Prostate gland (tissue), 2 donors: ENCODE data around the gene ZNF469. TPM values are rescaled to one million over a fixed set of nuclear protein-coding genes. Genes with fewer than 3 reads are reported as not detected.

Experiments
- DNase-seq: peaks from one replicate; pipeline ENCODE4 v3.0.0-alpha.2; 2019; ENCODE audit warnings: low spot score
- H3K27ac ChIP-seq, 2 donors: fragments of 200-600 bp; sonication (generic); 2 replicates each; pipeline ENCODE4 v1.5.1; 2017 to 2019
- H3K27me3 ChIP-seq: fragments of 200-600 bp; sonication (generic); replicated peaks from 2 replicates; pipeline ENCODE4 v1.5.1; 2019; ENCODE audit not compliant: insufficient read depth
- H3K36me3 ChIP-seq, 2 donors: fragments of 200-600 bp; sonication (generic); 1 replicate in 1 of 2; 2 replicates in 1 of 2; pipeline versions ENCODE4 v1.5.1 to v1.8.1; 2017 to 2019
- H3K4me1 ChIP-seq: fragments of 200-600 bp; sonication (generic); replicated peaks from 2 replicates; pipeline ENCODE4 v1.5.1; 2019
- H3K4me3 ChIP-seq, 2 donors: fragments of 200-600 bp; sonication (generic); 2 replicates each; pipeline ENCODE4 v1.5.1; 2017 to 2019
- H3K9me3 ChIP-seq: fragments of 200-600 bp; sonication (generic); 2 replicates; pipeline ENCODE4 v1.5.1; 2017
- POLR2A ChIP-seq: fragments of 450-650 bp; IDR thresholded peaks from one replicate; pipeline ENCODE4 v1.6.1; 2016; ENCODE audit warnings: antibody characterized with exemption, mild to moderate bottlenecking
- POLR2AphosphoS5 ChIP-seq: sonication (generic); formaldehyde crosslinking; IDR thresholded peaks from one replicate; pipeline ENCODE4 v1.6.1; 2017; ENCODE audit warnings: antibody characterized with exemption
- WGBS: methylation state at CpG from one replicate; pipeline ENCODE4 v1.1.5; 2018; 5-methylcytosine and 5-hydroxymethylcytosine counted together
- intact Hi-C: fragments of 100-400 bp; cut with DNase I; formaldehyde crosslinking; loops from one replicate; pipeline ENCODE4 v1.14.2; 2022
- total RNA-seq, 2 donors: library from RNA; depleted of rRNA; stranded (reverse); fragments of >200 nt; gene quantifications; one replicate each; pipeline ENCODE4 v1.1.0, GENCODE V29; 2016
- TF ChIP-seq, protein P1 (sequence below), 4 experiments: fragments of 200-600 bp in 2 of 4; fragments of 450-650 bp in 2 of 4; sonication (generic) in 2 of 4; IDR thresholded peaks; 1 replicate in 3 of 4; 2 replicates in 1 of 4; pipeline ENCODE4 v1.5.1; 2016 to 2019; ENCODE audit warnings: antibody characterized with exemption in 4 of 4, mild to moderate bottlenecking in 2 of 4, moderate library complexity in 2 of 4

The ZNF469 gene
- total RNA-seq, 2 donors from 2014 or later: 3.6 to 4.4 TPM

DNA sequence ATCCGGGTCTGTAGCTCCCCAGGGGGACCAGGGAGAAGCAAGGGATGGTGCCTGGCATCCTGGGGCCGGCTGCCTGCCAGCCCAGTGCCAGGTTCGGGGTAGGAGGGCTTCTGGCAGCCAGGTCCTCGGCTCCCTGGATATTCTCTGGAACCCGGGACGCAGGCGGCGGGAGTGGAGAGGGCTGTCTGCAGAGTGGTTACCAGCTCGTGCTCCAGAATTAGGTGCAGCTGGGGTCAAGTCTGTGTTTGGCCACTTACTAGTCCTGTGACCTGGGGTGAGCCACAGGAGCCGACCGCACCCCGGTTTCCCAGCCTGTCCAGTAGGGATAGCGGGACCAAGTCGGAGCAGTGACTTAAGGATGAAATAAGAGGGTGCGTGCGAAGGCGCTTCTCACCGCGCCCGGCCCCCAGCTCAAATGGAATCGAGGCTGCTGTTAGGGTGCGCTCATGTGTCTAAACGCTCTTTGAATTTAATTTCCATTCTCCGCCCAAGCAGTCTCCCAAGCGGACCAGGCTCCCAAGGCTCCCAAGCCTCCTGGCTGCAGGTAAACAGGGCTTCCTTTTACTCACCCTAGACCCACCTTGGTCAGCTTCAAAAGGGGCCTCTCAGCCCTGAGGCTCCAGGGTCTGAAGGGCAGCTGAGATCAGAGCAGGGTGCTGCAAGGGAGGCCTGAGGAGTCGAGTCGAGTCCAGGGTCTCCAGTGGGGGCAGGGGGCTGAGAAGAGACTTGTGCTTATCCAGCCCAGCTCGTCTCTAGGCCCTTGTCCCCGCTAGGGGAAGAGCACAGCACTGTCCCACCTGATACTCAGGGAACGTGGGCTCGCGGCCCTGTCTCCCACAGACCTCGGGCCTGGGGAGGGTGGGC lies 28.3 kb upstream of the ZNF469 start:
- WGBS: 93% methylated on average over 31 of the region's 33 CpGs
- Histone ChIP-seq H3K4me3 (no peak overlapping the region), H3K9me3 (no peaks in the 10 kb centered on the region), H3K27ac (no peak overlapping the region), H3K27me3 (no peaks in the 10 kb centered on the region), H3K4me1 (no peaks in the 10 kb centered on the region), H3K36me3 (no peaks in the 10 kb centered on the region)
- DNase-seq: no peak
- TF ChIP-seq POLR2AphosphoS5 (no peak), POLR2A (no peak)
- TF ChIP-seq, protein P1, sequence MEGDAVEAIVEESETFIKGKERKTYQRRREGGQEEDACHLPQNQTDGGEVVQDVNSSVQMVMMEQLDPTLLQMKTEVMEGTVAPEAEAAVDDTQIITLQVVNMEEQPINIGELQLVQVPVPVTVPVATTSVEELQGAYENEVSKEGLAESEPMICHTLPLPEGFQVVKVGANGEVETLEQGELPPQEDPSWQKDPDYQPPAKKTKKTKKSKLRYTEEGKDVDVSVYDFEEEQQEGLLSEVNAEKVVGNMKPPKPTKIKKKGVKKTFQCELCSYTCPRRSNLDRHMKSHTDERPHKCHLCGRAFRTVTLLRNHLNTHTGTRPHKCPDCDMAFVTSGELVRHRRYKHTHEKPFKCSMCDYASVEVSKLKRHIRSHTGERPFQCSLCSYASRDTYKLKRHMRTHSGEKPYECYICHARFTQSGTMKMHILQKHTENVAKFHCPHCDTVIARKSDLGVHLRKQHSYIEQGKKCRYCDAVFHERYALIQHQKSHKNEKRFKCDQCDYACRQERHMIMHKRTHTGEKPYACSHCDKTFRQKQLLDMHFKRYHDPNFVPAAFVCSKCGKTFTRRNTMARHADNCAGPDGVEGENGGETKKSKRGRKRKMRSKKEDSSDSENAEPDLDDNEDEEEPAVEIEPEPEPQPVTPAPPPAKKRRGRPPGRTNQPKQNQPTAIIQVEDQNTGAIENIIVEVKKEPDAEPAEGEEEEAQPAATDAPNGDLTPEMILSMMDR (IDR thresholded peaks at IDR 0.05): no peak
- intact Hi-C loops: no loop called here

GRCh38 chr16:88355093-88355388 lies 27.7 kb upstream of the ZNF469 start:
- 81% methylated on average over 6 of the region's 6 CpGs for WGBS
- H3K9me3 ChIP-seq: no peaks in the 10 kb centered on the region
- H3K4me3 ChIP-seq: no peak overlapping the region
- H3K4me1 ChIP-seq: no peaks in the 10 kb centered on the region
- no peak for DNase-seq
- no peak overlapping the region for H3K27ac ChIP-seq
- intact Hi-C loops: no loop called here
- no peaks in the 10 kb centered on the region for H3K27me3 ChIP-seq
- TF ChIP-seq, protein P1 (IDR thresholded peaks at IDR 0.05): no peak
- TF ChIP-seq POLR2A (no peak), POLR2AphosphoS5 (no peak)
- no peaks in the 10 kb centered on the region for H3K36me3 ChIP-seq

- WGBS: 92% methylated on average over 21 of the region's 28 CpGs
- TF ChIP-seq, protein P1 (IDR thresholded peaks at IDR 0.05): no peak
- TF ChIP-seq POLR2AphosphoS5 (no peak), POLR2A (no peak)
These were observed 27.2 kb upstream of the ZNF469 start for GRCh38 chr16:88355389-88356123.

DNA sequence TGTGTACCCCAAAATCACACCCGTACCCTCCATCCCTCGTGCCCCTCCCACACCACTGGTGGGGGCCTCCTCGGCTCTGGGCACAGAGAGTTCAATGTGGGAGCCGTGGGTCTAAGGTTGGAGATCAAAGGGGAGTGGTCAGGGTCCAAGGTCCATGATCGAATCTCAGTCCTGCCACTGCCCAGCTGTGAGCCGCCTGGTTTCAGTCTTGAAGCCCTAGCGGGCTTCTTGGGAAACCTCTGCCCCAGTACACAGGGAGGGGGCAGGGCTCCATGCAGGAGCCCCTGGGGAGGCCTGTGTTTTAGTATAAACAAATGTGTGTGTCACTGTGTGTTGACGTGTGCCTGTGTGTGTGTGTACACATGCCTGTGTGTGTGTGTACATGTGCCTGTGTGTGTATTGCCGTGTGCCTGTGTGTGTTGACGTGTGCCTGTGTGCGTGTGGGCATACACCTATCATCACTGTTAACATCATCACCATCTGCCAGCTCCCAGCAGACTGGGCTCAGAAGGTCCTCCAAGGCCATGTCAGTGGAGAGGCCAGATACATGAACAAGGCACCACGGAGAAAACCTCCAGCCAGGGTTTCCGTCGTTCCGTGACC lies 26.5 kb upstream of the ZNF469 start:
- Histone ChIP-seq H3K27ac (no peak overlapping the region), H3K4me1 (no peaks in the 10 kb centered on the region), H3K4me3 (no peak overlapping the region), H3K9me3 (no peaks in the 10 kb centered on the region), H3K36me3 (no peaks in the 10 kb centered on the region), H3K27me3 (no peaks in the 10 kb centered on the region)
- intact Hi-C loops: no loop called here
- TF ChIP-seq POLR2A (no peak), POLR2AphosphoS5 (no peak)
- TF ChIP-seq, protein P1 (IDR thresholded peaks at IDR 0.05): no peak
- 90% methylated on average over 15 of the region's 15 CpGs for WGBS
- DNase-seq: no peak

More at GRCh38 chr16:88355389-88356123, 27.2 kb upstream of the ZNF469 start:
- H3K9me3 ChIP-seq: no peaks in the 10 kb centered on the region
- no peaks in the 10 kb centered on the region for H3K27me3 ChIP-seq
- no peak overlapping the region for H3K4me3 ChIP-seq
- no peaks in the 10 kb centered on the region for H3K36me3 ChIP-seq
- no peak overlapping the region for H3K27ac ChIP-seq
- no peak for DNase-seq
- no peaks in the 10 kb centered on the region for H3K4me1 ChIP-seq
- intact Hi-C loops: no loop called here
